ENCODE measurements around the gene VCL.

The VCL gene

GRCh38 chr10:74079936-74080590 lies 82.1 kb downstream of the VCL start:
- DNase-seq, result no peak

GRCh38 chr10:74081192-74081803 lies 83.4 kb downstream of the VCL start:
- DNase-seq, result peak; percentile 58

- no peak for DNase-seq
These were observed 84.2 kb downstream of the VCL start for GRCh38 chr10:74081941-74082718.

GRCh38 chr10:74083304-74083703 lies 85.4 kb downstream of the VCL start:
- no peak for DNase-seq

- no peak for DNase-seq
These were observed 87.0 kb downstream of the VCL start for GRCh38 chr10:74084955-74085354.

- DNase-seq, result no peak
These were observed 88.4 kb downstream of the VCL start for GRCh38 chr10:74086317-74086716.

GRCh38 chr10:74088722-74089121 lies 90.8 kb downstream of the VCL start:
- no peak for DNase-seq

GRCh38 chr10:74092372-74092771 lies 94.5 kb downstream of the VCL start:
- DNase-seq, result no peak

- DNase-seq, result no peak
These were observed 95.7 kb downstream of the VCL start for GRCh38 chr10:74093530-74094164.

- DNase-seq, result no peak
These were observed 96.3 kb downstream of the VCL start for GRCh38 chr10:74094231-74094630.

- no peak for DNase-seq
These were observed 98.9 kb downstream of the VCL start for GRCh38 chr10:74096777-74097176.

GRCh38 chr10:74097776-74098175 lies 99.9 kb downstream of the VCL start:
- no peak for DNase-seq

GRCh38 chr10:74099420-74099819 lies 101.5 kb downstream of the VCL start:
- DNase-seq, result no peak

GRCh38 chr10:74099836-74100235 lies 101.9 kb downstream of the VCL start:
- no peak for DNase-seq

GRCh38 chr10:74103560-74104258 lies 105.8 kb downstream of the VCL start:
- DNase-seq, result peak; percentile 7

GRCh38 chr10:74104480-74104879 lies 106.6 kb downstream of the VCL start:
- no peak for DNase-seq

GRCh38 chr10:74104996-74105395 lies 107.1 kb downstream of the VCL start:
- no peak for DNase-seq

- no peak for DNase-seq
These were observed 109.5 kb downstream of the VCL start for GRCh38 chr10:74107391-74107790.

GRCh38 chr10:74109452-74109851 lies 111.5 kb downstream of the VCL start:
- DNase-seq, result no peak

- DNase-seq, result no peak
These were observed 112.2 kb downstream of the VCL start for GRCh38 chr10:74110120-74110519.

GRCh38 chr10:74111799-74112198 lies 113.9 kb downstream of the VCL start:
- no peak for DNase-seq

GRCh38 chr10:74113546-74113945 lies 115.6 kb downstream of the VCL start:
- no peak for DNase-seq

GRCh38 chr10:74114041-74114448 lies 116.1 kb downstream of the VCL start:
- DNase-seq, result no peak

Measured in CD4-positive, alpha-beta T cell treated with Interleukin-21 for 1 hour (primary cell).